SHP77 treated with DMSO at 0.1 percent for 48 hours (cell line): ENCODE measurements around the gene CSF1R.

Source experiments
- DNase-seq: peaks from one replicate; lab custom pipeline; 2025; lab: John Stamatoyannopoulos, UW

Gene CSF1R

DNA sequence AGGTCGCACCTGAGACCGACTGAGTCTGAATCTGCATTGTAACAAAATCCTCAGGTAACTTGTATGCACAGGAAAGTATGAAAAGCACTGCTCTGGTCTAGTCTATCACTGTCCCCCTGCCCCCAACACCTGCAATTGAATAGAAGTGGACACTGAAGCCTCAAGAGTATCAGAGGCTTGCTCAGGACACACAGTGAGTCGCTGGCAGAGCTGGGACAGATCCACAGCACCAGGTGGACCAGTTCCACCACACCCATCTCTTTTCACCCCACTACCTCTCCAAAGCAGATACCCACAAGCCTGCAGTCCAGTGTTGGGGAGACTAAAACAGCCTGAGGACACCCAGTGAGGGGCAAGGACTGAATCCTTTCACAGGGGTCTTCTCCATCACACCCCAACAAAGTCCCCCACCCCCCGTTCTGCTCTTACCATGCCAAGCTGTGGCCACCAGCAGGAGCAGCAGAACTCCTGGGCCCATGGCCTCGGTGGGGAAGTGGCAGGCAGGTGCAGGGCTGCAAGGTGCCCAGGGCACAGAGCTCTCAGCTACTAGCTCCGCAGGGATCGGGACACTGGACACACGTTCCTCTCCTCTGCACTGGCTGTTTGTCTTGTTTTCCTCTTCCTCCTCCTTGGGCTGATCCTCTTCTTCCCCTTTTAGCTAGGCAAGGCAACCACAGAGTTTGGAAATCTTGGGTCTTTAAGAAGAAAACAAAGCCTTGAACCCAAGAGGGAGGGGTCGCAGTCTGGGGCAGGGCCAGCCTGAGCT lies at the start of gene CSF1R:
Gene CSF1R, minus strand, starts transcription at position 605 of the 766 bp plus-strand sequence. Its CDS starts 127 bp downstream, at position 478.
- no peak for DNase-seq

DNA sequence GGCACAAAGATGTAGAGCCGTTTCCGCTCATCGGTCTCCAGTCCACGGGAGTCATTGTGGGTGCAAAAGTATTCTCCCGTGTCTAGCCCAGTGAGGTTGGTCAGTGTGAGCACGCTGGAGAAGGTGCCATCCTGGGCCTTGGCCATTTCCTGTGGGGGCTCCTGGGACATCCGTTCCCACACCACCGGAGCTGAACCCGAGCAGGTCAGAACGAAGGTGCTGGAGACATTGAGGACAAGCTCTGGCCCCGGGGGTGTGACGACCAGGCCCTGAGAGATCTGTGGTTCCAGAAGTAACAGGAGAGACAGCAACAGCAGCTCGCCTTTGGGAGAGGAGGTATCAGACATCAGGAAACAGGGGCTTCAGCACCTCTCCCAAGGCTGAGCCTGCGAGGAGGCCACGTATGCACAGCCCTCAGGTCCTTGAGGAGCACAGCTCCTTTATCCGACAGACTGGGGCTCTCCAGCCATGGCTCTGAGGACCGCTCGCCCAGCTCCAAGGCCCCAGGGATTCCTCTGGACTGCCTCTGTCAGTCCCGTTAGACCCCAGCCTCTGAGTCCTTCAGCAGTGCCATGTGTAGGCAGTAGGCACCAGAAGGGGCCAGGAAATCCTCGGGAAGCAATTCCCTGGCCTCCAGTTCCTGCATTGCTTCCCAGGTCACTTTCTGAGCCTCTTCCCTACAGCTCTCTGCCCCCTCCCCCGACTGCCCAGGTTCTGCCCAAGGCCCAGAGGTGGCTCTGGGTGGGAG lies 49.4 kb upstream of the CSF1R start:
- no peak for DNase-seq

DNA sequence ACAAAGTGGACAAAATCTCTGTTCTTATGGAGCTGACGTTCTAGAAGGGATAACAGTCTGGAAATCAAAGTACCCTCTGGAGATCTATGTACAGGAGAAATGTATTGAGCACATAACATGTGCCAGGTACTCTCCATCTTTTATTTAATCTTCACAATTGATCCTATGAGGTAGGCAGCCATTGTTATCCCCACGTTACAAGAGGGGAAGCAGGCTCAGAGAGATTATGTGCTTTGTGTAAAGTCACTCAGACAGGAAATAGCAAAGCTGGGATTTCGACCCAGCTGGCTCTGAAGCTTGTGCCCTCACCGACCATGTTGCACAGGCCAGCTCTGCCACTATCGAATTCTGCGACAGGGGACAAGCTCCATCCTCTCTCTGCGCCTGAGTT lies 47.8 kb upstream of the CSF1R start:
- DNase-seq = no peak

DNA sequence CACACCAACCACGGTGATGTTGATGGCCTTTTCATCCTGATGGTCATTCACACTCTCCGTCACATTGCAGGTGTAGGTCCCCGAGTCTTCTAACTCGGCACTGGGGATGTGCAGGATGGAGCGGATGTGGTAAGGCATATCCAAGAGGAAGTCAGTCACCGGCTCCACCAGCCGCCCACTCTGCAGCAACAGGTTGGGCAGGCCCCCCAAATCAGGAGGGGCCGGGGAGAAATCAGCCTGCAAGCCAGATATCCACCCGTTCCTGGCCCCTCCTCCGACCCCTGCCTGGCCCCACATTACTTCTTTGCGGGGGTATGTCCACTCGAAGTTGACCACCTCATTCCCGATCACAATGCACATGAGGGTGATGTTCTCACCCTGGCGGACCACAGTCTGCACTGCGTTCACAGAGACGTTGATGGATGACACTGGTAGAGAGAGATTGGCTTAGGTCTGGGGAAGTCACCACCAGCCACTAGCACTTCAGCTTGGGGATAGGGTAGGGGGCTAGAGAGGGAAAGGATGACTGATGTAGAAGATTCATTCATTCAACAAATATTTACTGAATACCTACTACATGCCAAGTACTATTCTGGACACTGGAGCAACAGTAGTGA lies 47.3 kb upstream of the CSF1R start:
- DNase-seq = no peak

DNA sequence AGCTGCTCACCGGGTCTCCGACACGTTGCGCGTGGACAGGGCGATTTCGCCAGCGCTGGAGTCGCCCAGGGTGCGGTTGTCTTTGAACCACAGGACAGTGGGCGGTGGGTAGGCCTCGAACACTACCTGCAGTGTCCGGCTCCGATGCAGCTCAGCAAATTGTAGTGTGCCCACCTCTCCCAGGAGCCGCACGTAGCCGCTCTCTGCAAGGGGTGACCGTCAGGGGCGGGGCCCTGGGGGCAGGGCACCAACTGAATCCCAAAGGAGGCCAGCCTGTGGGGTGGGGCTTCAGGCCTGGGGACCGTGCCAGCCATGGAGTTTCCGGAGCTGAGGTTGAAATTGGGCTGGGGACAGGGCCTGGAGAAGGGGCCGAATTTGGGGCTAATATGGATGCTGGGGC lies 46.4 kb upstream of the CSF1R start:
- no peak for DNase-seq

DNA sequence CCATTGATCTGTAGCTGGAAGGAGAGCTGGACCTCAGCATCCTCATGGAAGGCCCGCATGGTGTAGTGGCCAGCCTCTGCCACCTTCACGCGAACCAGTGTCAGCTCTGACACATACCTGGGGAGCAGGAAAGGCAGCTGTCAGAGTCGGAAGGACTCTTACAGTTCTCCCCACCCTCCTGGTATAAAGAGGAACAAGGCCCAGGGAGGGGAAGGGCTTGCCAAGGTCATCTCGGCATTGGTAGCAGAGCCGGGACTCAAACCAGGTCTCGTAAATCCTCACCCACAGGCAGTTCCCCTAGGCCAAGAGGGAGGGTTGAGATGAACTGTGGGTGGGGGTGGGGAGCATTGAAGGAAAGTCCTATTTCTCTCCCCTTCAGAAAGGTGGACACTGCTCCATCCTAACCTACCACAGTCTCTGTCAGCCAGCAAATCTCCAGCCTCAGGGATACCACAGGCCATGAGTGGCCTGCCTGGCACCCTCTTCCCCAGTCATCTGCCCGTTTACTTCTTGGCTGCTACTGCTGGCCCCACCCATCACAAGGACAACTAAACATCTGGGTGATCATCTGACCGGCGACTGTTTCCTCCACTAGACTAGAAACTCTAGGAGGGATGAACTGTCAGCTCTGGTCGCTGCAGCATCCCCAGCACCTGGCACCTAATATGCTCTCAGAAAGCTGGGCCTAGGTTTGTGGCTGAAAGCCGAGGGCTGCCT lies 45.8 kb upstream of the CSF1R start:
- no peak for DNase-seq

DNA sequence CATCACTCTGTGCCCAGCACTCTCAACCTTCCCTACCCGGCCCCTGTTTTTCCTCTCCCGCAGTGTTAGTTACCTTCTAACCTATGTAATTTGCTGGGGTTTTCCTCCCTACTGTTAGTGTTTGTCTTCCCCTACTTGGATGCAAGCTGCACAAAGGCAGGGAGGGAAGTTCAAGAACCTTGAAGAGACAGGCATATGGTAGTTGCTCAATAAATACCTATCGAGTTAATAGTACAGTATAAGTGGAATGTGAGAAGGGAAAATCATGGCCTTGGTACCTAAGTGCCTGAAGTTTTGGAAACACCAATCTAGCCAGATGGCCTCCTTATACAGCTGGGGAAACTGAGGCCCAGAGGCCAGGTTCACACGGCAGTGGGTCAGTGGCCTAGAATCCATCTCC lies 45.1 kb upstream of the CSF1R start:
- no peak for DNase-seq

DNA sequence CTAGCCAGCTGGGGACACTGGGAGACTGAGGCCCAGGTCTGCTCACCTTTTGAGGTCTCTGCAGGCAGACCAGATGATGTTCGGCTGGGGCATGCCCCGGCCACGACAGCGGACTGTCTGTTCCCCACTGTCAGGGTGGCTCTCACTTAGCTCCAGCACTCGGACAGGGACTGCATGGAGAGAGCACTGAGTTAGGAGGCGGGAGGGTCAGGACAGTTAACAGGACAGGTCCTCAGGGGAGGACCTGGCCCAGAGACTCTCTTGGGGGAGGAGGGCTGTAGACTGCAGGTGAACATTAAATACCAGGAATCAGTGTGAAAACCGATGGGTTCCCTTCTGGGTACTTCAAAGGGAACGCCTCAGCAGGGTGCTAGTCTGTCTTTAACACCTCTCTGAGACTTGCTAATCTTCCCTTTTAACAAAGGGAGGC lies 44.2 kb upstream of the CSF1R start:
- no peak for DNase-seq

DNA sequence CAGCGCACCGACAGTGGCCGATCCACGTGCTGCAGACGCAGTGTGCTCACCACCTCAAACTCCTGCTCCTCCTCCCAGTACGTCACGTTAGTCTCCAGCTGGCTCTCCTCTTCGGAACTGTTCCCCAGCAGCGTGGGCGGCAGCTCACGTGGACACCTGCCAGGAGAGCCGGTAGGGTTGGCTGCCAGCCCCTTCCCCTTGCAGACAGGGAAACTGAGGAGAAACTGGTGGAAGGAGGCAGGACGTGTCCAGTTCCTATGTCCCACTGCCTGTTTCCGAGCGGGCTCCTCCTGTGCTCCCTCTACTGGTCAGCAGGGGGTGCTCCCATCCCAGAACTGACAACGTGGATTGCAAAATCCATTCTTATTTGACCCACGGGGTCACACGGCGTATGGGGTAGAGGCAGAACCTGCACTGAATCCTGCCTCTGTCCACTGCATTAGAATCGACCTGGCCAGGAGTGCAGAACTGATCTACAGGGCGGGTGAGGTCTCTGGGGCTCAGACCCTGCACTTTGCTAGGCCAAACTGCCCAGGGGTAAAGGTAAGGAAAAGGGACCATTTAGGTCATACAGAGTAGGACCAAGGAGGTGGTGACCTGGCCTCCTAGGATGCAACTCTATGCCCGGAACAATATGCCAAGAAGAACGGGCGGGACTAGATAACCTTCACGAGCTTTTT lies 43.6 kb upstream of the CSF1R start:
- peak; percentile 32 for DNase-seq

DNA sequence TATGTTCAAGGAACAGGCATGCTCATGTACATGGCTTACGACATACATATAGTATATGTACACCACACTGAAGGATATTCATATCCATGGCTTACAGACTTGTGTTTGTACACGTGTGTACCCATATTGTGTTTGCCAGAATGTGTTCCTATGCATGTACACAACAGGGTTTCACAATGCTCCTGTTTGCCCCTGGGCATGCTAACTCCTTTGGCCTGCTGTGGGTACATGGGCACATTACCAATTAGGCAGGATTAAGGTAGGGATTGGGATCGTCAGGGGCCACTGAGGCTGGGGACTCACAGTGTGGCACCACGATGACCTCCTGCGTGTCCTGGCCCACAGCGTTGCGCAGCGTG lies 43.1 kb upstream of the CSF1R start:
- no peak for DNase-seq

DNA sequence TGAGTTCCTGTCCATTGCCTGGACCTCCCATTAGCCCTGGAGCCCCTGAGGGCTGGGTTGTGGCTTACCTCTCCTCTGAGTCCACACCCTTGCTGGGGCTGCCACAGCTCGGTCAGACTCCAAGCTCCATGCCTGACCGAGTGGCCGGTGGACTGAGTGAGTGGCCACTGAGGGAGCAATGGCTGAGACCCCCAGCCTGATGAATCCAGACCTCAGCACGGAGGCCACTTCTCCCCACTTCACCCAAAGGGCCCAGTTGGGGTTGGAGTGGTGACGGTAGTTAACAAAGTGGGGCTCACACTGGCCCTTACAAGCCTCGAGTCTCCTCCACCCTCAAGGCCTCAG lies 40.5 kb upstream of the CSF1R start:
- no peak for DNase-seq

DNA sequence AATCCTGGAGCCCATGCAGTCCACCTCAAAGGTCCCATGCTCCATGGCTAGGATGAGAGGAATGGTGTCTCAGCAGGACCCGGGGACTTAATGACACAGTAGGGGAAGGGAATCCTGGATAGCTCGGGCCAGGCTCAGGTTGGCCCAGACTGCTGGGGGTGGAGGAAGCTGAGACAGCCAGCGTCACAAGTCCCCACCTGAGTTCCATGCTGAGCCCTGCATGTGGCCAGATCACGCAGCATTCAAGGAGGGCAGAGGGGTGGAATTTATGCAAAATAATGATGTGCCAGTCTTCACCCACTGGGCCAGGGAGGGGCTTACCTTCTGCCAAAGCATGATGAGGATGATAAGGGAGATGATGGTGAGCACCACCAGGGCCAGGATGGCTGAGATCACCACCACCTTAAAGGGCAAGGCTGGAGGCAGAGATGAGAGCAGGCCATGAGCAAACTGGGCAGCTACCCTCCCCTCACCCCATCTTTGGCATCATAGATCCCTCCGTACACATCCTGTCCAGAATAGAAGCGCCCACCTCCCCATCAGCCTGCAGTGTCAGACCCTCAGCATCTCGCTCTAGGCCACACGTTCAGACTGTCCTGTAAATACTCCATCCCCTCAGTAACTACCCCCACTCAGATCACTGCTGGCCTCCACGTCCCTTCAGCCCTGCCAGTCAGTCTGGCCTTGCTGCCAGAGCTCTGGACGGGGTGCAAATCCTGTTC lies 40.0 kb upstream of the CSF1R start:
- no peak for DNase-seq

DNA sequence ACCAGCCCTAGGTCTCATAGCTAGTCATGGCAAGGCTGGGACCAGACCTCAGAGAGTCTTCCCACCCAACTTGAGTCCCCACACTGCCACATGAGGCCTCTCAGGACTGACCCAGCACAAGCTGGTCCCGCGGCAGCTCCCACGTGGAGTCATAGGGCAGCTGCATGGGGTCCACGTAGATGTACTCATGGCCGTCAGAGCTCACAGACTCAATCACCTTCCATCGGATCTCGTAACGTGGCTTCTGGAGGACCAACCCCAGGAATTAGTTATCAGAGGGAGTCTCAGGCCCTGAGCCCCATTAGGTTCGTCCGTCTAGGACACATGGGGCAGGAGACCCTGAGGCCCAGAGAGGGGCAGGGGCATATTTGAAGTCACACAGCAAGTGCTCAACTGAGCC lies 39.0 kb upstream of the CSF1R start:
- no peak for DNase-seq

DNA sequence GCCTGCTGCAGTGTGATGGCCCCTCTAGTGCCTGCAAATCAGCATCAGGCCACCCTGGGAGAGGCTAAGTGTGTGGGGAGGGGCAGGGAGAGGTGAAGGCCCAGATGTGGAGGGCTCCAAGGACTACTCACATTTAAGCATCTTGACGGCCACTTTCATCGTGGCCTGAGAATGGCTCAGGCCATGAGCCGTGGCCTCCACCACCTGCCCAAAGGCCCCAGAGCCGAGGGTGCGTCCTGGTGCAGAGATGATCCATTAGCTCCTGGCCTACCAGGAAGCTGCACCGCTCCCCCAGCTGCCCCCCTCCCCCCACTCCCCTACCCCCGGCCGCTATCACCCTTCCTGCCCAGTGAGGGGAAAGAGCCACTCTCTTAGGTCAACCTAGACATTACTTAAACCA lies 38.2 kb upstream of the CSF1R start:
- no peak for DNase-seq

DNA sequence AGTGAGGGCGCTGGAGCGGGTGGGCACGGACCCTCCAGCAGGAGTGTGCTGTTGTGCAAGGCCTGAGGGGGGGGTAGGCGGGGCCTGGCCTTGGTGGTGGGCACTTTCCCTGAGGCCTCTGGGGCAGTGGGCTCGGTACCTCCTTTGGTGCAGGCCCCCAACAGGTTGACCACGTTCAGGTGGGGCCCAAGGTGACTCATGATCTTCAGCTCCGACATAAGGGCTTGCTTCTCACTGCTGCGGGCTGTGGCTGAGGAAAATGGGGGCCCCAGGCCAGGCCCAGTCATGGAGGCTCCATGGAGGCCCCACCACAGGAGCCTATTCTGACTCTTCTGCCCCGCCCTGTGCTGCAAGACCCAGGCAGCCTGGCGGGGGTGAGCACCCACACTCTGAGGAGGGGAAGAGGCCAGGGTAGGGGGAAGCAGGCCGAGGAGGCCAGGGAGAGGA lies 37.8 kb upstream of the CSF1R start:
- no peak for DNase-seq

DNA sequence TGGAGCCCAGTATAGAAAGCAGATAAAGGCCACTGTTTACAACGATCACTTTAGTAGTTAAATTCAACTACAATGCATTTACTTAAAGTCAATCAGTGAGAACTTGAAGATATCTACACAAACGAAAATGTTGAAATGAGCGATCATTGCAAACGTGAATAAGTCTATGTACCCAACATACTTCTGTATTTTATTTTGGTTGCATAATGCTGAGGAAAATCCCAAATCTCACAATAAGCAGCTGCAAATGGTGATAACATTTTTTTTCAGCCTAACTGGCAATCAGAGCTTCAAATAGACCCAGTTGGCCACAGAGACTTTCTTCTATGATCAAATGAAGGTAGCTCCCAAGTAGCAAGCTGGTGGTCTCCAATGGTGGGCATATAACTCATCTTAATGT lies 37.2 kb upstream of the CSF1R start:
- no peak for DNase-seq

DNA sequence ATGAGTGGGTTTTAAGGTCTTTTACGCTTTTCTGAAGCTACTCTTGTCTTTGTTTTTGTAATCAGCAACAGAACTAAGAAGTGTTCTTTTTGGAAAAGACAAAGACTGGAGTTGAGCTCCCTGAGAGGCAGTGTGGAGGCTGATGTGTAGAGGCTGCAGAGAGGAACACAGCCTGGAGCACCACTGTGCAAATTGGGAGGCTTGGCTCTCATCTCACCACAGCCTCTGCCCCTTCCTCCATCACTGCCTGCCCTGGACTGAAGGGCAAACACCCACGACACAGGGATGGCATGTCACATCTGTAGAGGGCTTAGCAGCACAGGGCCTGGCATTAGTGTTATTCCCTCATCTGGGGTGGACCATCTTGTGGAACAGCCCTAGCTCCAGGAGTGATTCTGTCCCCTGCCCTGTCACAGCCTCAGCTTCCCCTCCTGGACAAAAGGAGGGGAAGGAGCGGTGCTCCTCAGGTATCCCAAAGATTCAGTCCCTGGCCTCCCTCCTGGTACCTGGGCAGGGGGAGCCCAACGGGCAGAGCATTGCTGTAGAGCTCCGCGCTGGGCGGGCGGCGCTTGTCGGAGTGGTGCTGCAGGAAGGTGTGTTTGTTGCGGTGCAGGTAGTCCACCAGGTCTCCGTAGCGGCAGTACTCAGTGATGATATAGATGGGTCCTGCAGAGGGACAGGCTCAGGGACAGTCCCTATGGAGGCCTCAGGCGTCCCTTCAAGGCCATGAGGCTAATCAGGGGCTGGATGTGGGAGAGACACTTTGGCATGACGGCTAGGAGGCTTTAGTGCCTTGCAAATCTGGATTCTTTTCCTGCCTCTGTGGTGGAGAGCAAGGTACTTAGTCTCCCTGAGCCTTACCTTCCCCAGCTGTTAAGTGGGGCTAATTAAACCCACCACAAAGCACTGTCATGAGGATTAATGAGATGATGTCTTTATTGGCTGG lies 36.5 kb upstream of the CSF1R start:
- no peak for DNase-seq

DNA sequence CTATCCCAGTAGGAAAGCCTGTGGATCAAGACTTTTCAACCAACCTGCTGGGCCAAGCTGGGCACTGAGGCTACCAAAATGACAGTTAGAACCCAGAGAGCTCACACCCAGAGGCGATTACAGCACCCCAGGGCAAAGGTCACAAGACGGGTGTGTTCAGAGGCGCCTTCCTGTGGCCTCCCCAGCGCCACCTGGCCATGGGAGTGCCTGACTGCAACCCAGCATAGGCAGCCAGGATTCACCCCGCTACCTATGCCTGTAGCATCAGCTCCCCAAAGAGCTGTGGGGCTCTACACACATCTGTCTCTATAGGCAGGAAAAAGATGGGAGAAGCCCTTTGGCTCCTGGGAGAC lies 35.8 kb upstream of the CSF1R start:
- DNase-seq = no peak

DNA sequence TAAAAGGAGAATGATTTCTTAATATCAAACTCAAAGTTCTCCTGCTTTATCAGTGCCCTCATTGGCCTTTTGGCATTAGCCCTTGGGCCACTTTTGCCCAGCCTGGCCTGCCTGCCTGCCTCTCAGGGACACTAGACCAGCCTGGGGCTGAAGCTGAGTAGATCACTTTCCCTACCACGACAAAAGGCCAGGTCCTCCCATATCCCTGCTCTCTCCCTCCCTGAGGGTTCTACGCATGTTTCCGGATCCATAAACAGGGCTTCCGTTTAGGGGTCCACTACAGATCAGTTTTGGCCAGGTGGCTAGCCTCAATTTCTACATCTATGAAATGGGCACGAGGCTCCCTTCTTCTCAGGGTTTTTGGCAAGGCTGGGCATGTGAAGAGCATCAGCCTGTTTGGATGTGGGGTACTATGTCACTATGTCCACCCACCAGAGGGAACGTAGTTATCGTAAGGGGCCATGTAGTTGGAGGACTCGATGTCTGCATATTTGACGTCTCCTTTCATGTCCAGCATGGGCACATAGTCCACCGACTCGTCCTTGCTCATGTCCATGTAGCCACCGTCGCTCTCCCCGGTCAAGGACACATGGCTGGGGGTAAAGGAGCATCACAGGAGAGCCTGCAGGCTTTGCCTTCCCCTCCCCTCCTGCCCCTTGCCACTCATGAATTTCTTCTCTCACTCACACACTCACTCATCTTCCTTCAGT lies 35.2 kb upstream of the CSF1R start:
- DNase-seq = no peak
